MM.1S (cell line): ENCODE data around the gene PDS5B.

Source experiments
- DNase-seq: peaks from one replicate; pipeline ENCODE4 v3.0.0-alpha.2; 2015
- H2AFZ ChIP-seq: fragments of 300-600 bp; sonication (generic); 2 replicates; pipeline ENCODE4 v1.6.0; 2016; ENCODE audit warnings: antibody characterized with exemption, low read length
- H3F3A ChIP-seq: fragments of 300-600 bp; sonication (generic); 2 replicates; pipeline ENCODE4 v1.6.1; 2016; ENCODE audit warnings: mild to moderate bottlenecking, antibody characterized with exemption, low read length, moderate library complexity, mixed read lengths; ENCODE audit not compliant: insufficient read depth
- H3K27ac ChIP-seq: fragments of 300-600 bp; sonication (generic); 2 replicates; pipeline ENCODE4 v1.5.1; 2016; ENCODE audit warnings: mild to moderate bottlenecking, low read length
- H3K27me3 ChIP-seq: fragments of 300-600 bp; sonication (generic); replicated peaks from 2 replicates; pipeline ENCODE4 v1.6.0; 2016; ENCODE audit warnings: low read length; ENCODE audit not compliant: insufficient read depth
- H3K36me3 ChIP-seq: fragments of 300-600 bp; sonication (generic); replicated peaks from 2 replicates; pipeline ENCODE4 v1.6.1; 2016; ENCODE audit warnings: mild to moderate bottlenecking, low read length, mixed read lengths; ENCODE audit not compliant: insufficient read depth
- H3K4me1 ChIP-seq: fragments of 300-600 bp; sonication (generic); 2 replicates; pipeline ENCODE4 v1.6.1; 2016; ENCODE audit warnings: low read length, mixed read lengths
- H3K4me2 ChIP-seq: fragments of 300-600 bp; sonication (generic); 2 replicates; pipeline ENCODE4 v1.6.0; 2016; ENCODE audit warnings: low read depth, low read length
- H3K4me3 ChIP-seq: fragments of 300-600 bp; sonication (generic); 2 replicates; pipeline ENCODE4 v1.5.1; 2016; ENCODE audit warnings: low read length, mixed read lengths
- H3K79me2 ChIP-seq: fragments of 300-600 bp; sonication (generic); 2 replicates; pipeline ENCODE4 v1.6.1; 2016; ENCODE audit warnings: mixed run types, low read length, mixed read lengths
- H3K9ac ChIP-seq: fragments of 300-600 bp; sonication (generic); 2 replicates; pipeline ENCODE4 v1.6.1; 2016; ENCODE audit warnings: low read length, mixed read lengths
- H3K9me2 ChIP-seq: fragments of 300-600 bp; sonication (generic); replicated peaks from 2 replicates; pipeline ENCODE4 v1.6.1; 2016; ENCODE audit warnings: mild to moderate bottlenecking, low read length, mixed read lengths; ENCODE audit not compliant: insufficient read depth
- H3K9me3 ChIP-seq: fragments of 300-600 bp; sonication (generic); replicated peaks from 2 replicates; pipeline ENCODE4 v1.6.1; 2016; ENCODE audit warnings: mild to moderate bottlenecking, low read length, mixed read lengths; ENCODE audit not compliant: insufficient read depth
- H4K20me1 ChIP-seq: fragments of 300-600 bp; sonication (generic); 2 replicates; pipeline ENCODE4 v1.6.1; 2016; ENCODE audit warnings: mild to moderate bottlenecking, low read length, moderate library complexity, mixed read lengths; ENCODE audit not compliant: insufficient read depth
- CTCF ChIP-seq: fragments of 300-600 bp; sonication (generic); IDR thresholded peaks from 2 replicates; pipeline ENCODE4 v1.5.1; 2016; ENCODE audit warnings: antibody characterized with exemption, low read length, mixed read lengths
- EZH2 ChIP-seq: fragments of 300-600 bp; sonication (generic); optimal IDR thresholded peaks from 2 replicates; pipeline ENCODE3; 2017; ENCODE audit warnings: low read depth, mild to moderate bottlenecking, antibody characterized with exemption, low read length, mixed read lengths
- EZH2phosphoT487 ChIP-seq: fragments of 300-600 bp; sonication (generic); IDR thresholded peaks from 2 replicates; pipeline ENCODE4 v1.6.1; 2018; ENCODE audit warnings: antibody characterized with exemption, low read length

Gene PDS5B

GRCh38 chr13:32629313-32629712, 43.1 kb downstream of the PDS5B start:
- Histone ChIP-seq H4K20me1 (no peaks in the 10 kb centered on the region), H2AFZ (no peak overlapping the region), H3K9ac (no peak overlapping the region), H3K79me2 (peaks cover 95% of the 10 kb centered on the region), H3K4me1 (no peaks in the 10 kb centered on the region), H3K9me2 (no peaks in the 10 kb centered on the region), H3K27me3 (no peaks in the 10 kb centered on the region), H3K9me3 (no peaks in the 10 kb centered on the region), H3F3A (no peaks in the 10 kb centered on the region), H3K4me2 (no peak overlapping the region), H3K27ac (no peak overlapping the region), H3K36me3 (no peaks in the 10 kb centered on the region), H3K4me3 (no peak overlapping the region)
- TF ChIP-seq EZH2phosphoT487 (no peak), CTCF (no peak), EZH2 (no peak)
- DNase-seq: no peak

- no peak overlapping the region for H3K9ac ChIP-seq
- H3K36me3 ChIP-seq: no peaks in the 10 kb centered on the region
- peaks cover 91% of the 10 kb centered on the region for H3K79me2 ChIP-seq
- H4K20me1 ChIP-seq: no peaks in the 10 kb centered on the region
- H3K4me2 ChIP-seq: no peak overlapping the region
- H3K4me1 ChIP-seq: no peaks in the 10 kb centered on the region
- no peaks in the 10 kb centered on the region for H3K27me3 ChIP-seq
- H3F3A ChIP-seq: no peaks in the 10 kb centered on the region
- DNase-seq: no peak
- no peak overlapping the region for H3K27ac ChIP-seq
- H3K9me3 ChIP-seq: no peaks in the 10 kb centered on the region
- H3K9me2 ChIP-seq: no peaks in the 10 kb centered on the region
- no peak overlapping the region for H3K4me3 ChIP-seq
- TF ChIP-seq EZH2phosphoT487: no peak
- H2AFZ ChIP-seq: no peak overlapping the region
These were observed 43.6 kb downstream of the PDS5B start for GRCh38 chr13:32629866-32630265.

GRCh38 chr13:32632343-32632909, 46.2 kb downstream of the PDS5B start:
- Histone ChIP-seq H2AFZ (no peak overlapping the region), H3F3A (no peaks in the 10 kb centered on the region), H3K27me3 (no peaks in the 10 kb centered on the region), H4K20me1 (no peaks in the 10 kb centered on the region), H3K4me1 (no peaks in the 10 kb centered on the region), H3K4me2 (no peak overlapping the region), H3K36me3 (no peaks in the 10 kb centered on the region), H3K9me3 (no peaks in the 10 kb centered on the region), H3K9ac (no peak overlapping the region), H3K9me2 (no peaks in the 10 kb centered on the region), H3K27ac (no peak overlapping the region), H3K4me3 (no peak overlapping the region), H3K79me2 (peaks cover 81% of the 10 kb centered on the region)
- TF ChIP-seq EZH2phosphoT487: no peak
- TF ChIP-seq EZH2: no peak
- no peak for TF ChIP-seq CTCF
- no peak for DNase-seq

GRCh38 chr13:32636711-32637110, 50.5 kb downstream of the PDS5B start:
- Histone ChIP-seq H3K4me1 (no peaks in the 10 kb centered on the region), H2AFZ (no peak overlapping the region), H3K4me3 (no peak overlapping the region), H3K9me3 (no peaks in the 10 kb centered on the region), H3K4me2 (no peak overlapping the region), H3K79me2 (peaks cover 81% of the 10 kb centered on the region), H3K27me3 (no peaks in the 10 kb centered on the region), H3F3A (no peaks in the 10 kb centered on the region), H3K36me3 (no peaks in the 10 kb centered on the region), H3K27ac (no peak overlapping the region), H4K20me1 (no peaks in the 10 kb centered on the region), H3K9ac (no peak overlapping the region), H3K9me2 (no peaks in the 10 kb centered on the region)
- no peak for DNase-seq
- TF ChIP-seq CTCF (no peak), EZH2 (no peak), EZH2phosphoT487 (no peak)
